K562 (cell line): Measurements from ENCODE around the gene TMEM144. TPM values are rescaled to one million over a fixed set of nuclear protein-coding genes. Genes with fewer than 3 reads are reported as not detected.

Experiments used
- ARID1B ChIP-seq: fragments of 450-650 bp; IDR thresholded peaks from 2 replicates; pipeline ENCODE4 v1.6.1; 2016; ENCODE audit warnings: antibody characterized with exemption, mild to moderate bottlenecking, inconsistent platforms
- CBFA2T3 ChIP-seq: fragments of 450-650 bp; IDR thresholded peaks from 2 replicates; pipeline ENCODE4 v1.6.1; 2017
- ETS2 ChIP-seq: IDR thresholded peaks from 2 replicates; pipeline ENCODE4 v1.6.1; 2016; ENCODE audit warnings: borderline replicate concordance, missing genetic modification characterization, mild to moderate bottlenecking, moderate library complexity, missing compliant biosample characterization; ENCODE audit not compliant: poor library complexity, severe bottlenecking
- FOXJ2 ChIP-seq: fragments of 200-800 bp; sonication (Bioruptor generic); IDR thresholded peaks from 2 replicates; pipeline ENCODE4 v1.6.1; 2016; ENCODE audit warnings: missing genetic modification characterization, missing compliant biosample characterization
- FOXK1 ChIP-seq: sonication (generic); formaldehyde crosslinking; IDR thresholded peaks from 2 replicates; pipeline ENCODE4 v1.8.0; 2022; ENCODE audit warnings: missing genetic modification reagents, mild to moderate bottlenecking, borderline replicate concordance
- HMG20B ChIP-seq: fragments of 250-450 bp; sonication (Bioruptor Pico); IDR thresholded peaks from 2 replicates; pipeline ENCODE4 v1.5.0; 2021; ENCODE audit warnings: mild to moderate bottlenecking
- HNRNPLL ChIP-seq: fragments of 200-400 bp; formaldehyde crosslinking; IDR thresholded peaks from 2 replicates; pipeline ENCODE4 v1.6.1; 2017; ENCODE audit warnings: low read length, low read depth, mild to moderate bottlenecking; ENCODE audit not compliant: poor library complexity, severe bottlenecking
- KDM2B ChIP-seq: fragments of 250-450 bp; sonication (Bioruptor Pico); IDR thresholded peaks from 2 replicates; pipeline ENCODE4 v1.8.0; 2021; ENCODE audit warnings: mild to moderate bottlenecking, moderate library complexity
- MTA3 ChIP-seq: fragments of 450-650 bp; formaldehyde crosslinking; IDR thresholded peaks from 2 replicates; pipeline ENCODE4 v1.6.1; 2017; ENCODE audit warnings: mild to moderate bottlenecking, borderline replicate concordance
- PRPF4 ChIP-seq: fragments of 200-400 bp; formaldehyde crosslinking; IDR thresholded peaks from one replicate; pipeline ENCODE4 v1.6.1; 2017; ENCODE audit warnings: low read length, low read depth, mild to moderate bottlenecking; ENCODE audit not compliant: insufficient read depth, poor library complexity, severe bottlenecking
- RAD21 ChIP-seq, 2 experiments: fragments of 250-450 bp in 1 of 2; fragments of 450-650 bp in 1 of 2; sonication (Bioruptor Pico) in 1 of 2; formaldehyde crosslinking in 1 of 2; IDR thresholded peaks in 1 of 2; conservative IDR thresholded peaks in 1 of 2; 2 replicates each; pipeline versions ENCODE4 v1.4.0 to v1.8.0; 2020 to 2022; ENCODE audit warnings: mild to moderate bottlenecking in 2 of 2, moderate library complexity in 1 of 2
- RFX1 ChIP-seq: fragments of 450-650 bp; IDR thresholded peaks from 2 replicates; pipeline ENCODE4 v1.6.1; 2016; ENCODE audit warnings: mild to moderate bottlenecking, moderate library complexity
- SIRT6 ChIP-seq: IDR thresholded peaks from one replicate; pipeline ENCODE4 v1.6.1; 2012; ENCODE audit warnings: low read depth, mild to moderate bottlenecking, control low read depth, inconsistent platforms, low read length, moderate library complexity
- TARDBP ChIP-seq: fragments of 450-650 bp; IDR thresholded peaks from 2 replicates; pipeline ENCODE4 v1.6.1; 2016
- TCF7L2 ChIP-seq: fragments of 150-350 bp; IDR thresholded peaks from 2 replicates; pipeline ENCODE4 v1.6.1; 2016; ENCODE audit warnings: low read depth, mild to moderate bottlenecking, low read length, moderate library complexity
- TEAD1 ChIP-seq, 2 experiments: fragments of 450-650 bp in 1 of 2; sonication (generic) in 1 of 2; formaldehyde crosslinking; IDR thresholded peaks; 2 replicates each; pipeline versions ENCODE4 v1.4.0 to v1.8.0; 2020 to 2022; ENCODE audit warnings: mild to moderate bottlenecking in 2 of 2, missing genetic modification reagents in 1 of 2
- TRIM24 ChIP-seq, 2 experiments: fragments of 450-650 bp; IDR thresholded peaks; 2 replicates each; pipeline ENCODE4 v1.6.1; 2016
- ZNF143 ChIP-seq: sonication (generic); formaldehyde crosslinking; IDR thresholded peaks from 2 replicates; pipeline ENCODE4 v1.9.0; 2022; ENCODE audit warnings: mild to moderate bottlenecking, missing genetic modification reagents
- ZNF212 ChIP-seq: fragments of 450-650 bp; formaldehyde crosslinking; IDR thresholded peaks from 2 replicates; pipeline ENCODE4 v1.4.0; 2020; ENCODE audit warnings: mild to moderate bottlenecking
- ZNF24 ChIP-seq: fragments of 450-650 bp; IDR thresholded peaks from 2 replicates; pipeline ENCODE4 v1.6.1; 2016
- ZNF3 ChIP-seq: fragments of 250-450 bp; sonication (Bioruptor Pico); IDR thresholded peaks from 2 replicates; pipeline ENCODE4 v1.5.0; 2021; ENCODE audit warnings: mild to moderate bottlenecking, moderate library complexity
- ZNF79 ChIP-seq: fragments of 250-450 bp; sonication (Bioruptor Pico); IDR thresholded peaks from 2 replicates; pipeline ENCODE4 v1.4.0; 2020; ENCODE audit warnings: low read depth, mild to moderate bottlenecking, moderate library complexity
- polyA plus RNA-seq, 8 experiments: library from polyadenylated mRNA; depleted of rRNA in 4 of 8; stranded (reverse) in 5 of 8; unstranded in 3 of 8; fragments of >200 nt; fragmentation: Nextera tagmentation in 2 of 8; fragmentation: Illumina TruSeq in 1 of 8; extraction: Ambion mirVana in 2 of 8; extraction: Trizol in 1 of 8; gene quantifications; 2 replicates each; pipeline versions ENCODE4 v1.2.1 to v1.2.3, GENCODE V29; 2011 to 2014; ENCODE audit warnings: inconsistent platforms in 1 of 8, missing spikeins in 1 of 8
- total RNA-seq, 7 experiments: library from RNA; depleted of rRNA in 6 of 7; stranded (reverse); fragments of >200 nt in 6 of 7; fragmentation: Illumina TruSeq in 2 of 7; extraction: Trizol in 2 of 7; gene quantifications; 2 replicates each; pipeline versions ENCODE4 v1.2.1 to v1.2.3, GENCODE V29; 2011 to 2021; ENCODE audit warnings: low replicate concordance in 1 of 7
- TF ChIP-seq, protein P1 (sequence below), 2 experiments: fragments of 450-650 bp; formaldehyde crosslinking in 1 of 2; IDR thresholded peaks; 2 replicates each; pipeline versions ENCODE4 v1.4.0 to v1.6.1; 2014 to 2020; ENCODE audit warnings: mild to moderate bottlenecking in 2 of 2, borderline replicate concordance in 1 of 2, low read depth in 1 of 2

The TMEM144 gene
- total and polyA plus RNA-seq, 9 of the 15 experiments (the other 6 are each of a cell fraction or from before 2014, with no cell fraction given) = 4.0 to 12.0 (median 6.1) TPM

DNA sequence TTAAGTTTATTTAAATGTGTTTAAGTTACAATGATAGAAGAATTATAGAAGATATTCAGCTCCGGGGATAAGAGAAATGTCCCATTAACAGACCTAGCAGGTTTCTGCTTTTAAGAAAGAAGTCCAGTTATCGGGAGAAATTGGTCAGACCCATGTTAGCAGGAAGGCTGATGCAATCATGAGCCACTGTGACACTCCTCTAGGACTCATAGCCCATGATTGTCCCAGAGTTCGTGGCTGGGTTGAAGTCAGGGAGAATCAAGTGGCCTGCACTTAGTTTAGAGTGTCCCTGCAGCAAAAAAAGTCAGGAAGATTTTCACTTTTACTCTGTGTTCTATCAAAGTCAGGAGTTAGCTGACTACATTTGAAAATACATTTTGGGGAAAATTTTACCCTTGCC lies 72.0 kb downstream of the TMEM144 start (continued):
- no peak for TF ChIP-seq TEAD1 (CRISPR knock-in tag; IDR thresholded peaks at IDR 0.05)
- peak; percentile 61 to 66; a peak in 2 of 4 replicates for TF ChIP-seq TRIM24 (IDR thresholded peaks at IDR 0.05)
- no peak for TF ChIP-seq HMG20B
- no peak for TF ChIP-seq FOXK1 (CRISPR knock-in tag)
- TF ChIP-seq ARID1B = no peak
- no peak for TF ChIP-seq RFX1
- TF ChIP-seq MTA3 = no peak
- TF ChIP-seq FOXJ2 = no peak
- TF ChIP-seq TCF7L2 = no peak
- peak; percentile 17; the same call in 1 of the 2 replicates for TF ChIP-seq ZNF212
- no peak for TF ChIP-seq KDM2B (CRISPR knock-in tag)
- TF ChIP-seq PRPF4 = no peak
- no peak for TF ChIP-seq ZNF24
- TF ChIP-seq ZNF79 (CRISPR knock-in tag) = 0 out of 2 replicates have a peak, but pooled peaks have one; percentile 43
- TF ChIP-seq CBFA2T3 = no peak
- TF ChIP-seq ETS2 (tag) = no peak
- no peak for TF ChIP-seq TARDBP
- no peak for TF ChIP-seq SIRT6
- no peak for TF ChIP-seq HNRNPLL
- TF ChIP-seq, protein P1, sequence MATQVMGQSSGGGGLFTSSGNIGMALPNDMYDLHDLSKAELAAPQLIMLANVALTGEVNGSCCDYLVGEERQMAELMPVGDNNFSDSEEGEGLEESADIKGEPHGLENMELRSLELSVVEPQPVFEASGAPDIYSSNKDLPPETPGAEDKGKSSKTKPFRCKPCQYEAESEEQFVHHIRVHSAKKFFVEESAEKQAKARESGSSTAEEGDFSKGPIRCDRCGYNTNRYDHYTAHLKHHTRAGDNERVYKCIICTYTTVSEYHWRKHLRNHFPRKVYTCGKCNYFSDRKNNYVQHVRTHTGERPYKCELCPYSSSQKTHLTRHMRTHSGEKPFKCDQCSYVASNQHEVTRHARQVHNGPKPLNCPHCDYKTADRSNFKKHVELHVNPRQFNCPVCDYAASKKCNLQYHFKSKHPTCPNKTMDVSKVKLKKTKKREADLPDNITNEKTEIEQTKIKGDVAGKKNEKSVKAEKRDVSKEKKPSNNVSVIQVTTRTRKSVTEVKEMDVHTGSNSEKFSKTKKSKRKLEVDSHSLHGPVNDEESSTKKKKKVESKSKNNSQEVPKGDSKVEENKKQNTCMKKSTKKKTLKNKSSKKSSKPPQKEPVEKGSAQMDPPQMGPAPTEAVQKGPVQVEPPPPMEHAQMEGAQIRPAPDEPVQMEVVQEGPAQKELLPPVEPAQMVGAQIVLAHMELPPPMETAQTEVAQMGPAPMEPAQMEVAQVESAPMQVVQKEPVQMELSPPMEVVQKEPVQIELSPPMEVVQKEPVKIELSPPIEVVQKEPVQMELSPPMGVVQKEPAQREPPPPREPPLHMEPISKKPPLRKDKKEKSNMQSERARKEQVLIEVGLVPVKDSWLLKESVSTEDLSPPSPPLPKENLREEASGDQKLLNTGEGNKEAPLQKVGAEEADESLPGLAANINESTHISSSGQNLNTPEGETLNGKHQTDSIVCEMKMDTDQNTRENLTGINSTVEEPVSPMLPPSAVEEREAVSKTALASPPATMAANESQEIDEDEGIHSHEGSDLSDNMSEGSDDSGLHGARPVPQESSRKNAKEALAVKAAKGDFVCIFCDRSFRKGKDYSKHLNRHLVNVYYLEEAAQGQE (IDR thresholded peaks at IDR 0.05; ENCODE audit: borderline replicate concordance) = no peak
- TF ChIP-seq, protein P1 (CRISPR knock-in tag; IDR thresholded peaks at IDR 0.05; ENCODE audit: low read depth) = no peak
- no peak for TF ChIP-seq RAD21 (CRISPR knock-in tag; conservative IDR thresholded peaks at IDR 0.05 in 1 of 2, IDR thresholded peaks at IDR 0.05 in 1 of 2)
- TF ChIP-seq ZNF143 (CRISPR knock-in tag) = no peak
- no peak for TF ChIP-seq ZNF3 (CRISPR knock-in tag)
